IMR-90 (cell line): ENCODE measurements around the gene PLEKHA8. TPM values are rescaled to one million over a fixed set of nuclear protein-coding genes. Genes with fewer than 3 reads are reported as not detected.

ENCODE experiments used
- ATAC-seq: fragments of 200-7000 bp; cut with Tn5 transposase; 2 replicates; pipeline ENCODE4 v1.9.1; 2020; ENCODE audit warnings: low read depth, mild to moderate bottlenecking, moderate library complexity
- BruUV-seq: library from RNA; stranded (reverse); fragments of 400-500 nt; replicated peaks from 2 replicates; lab custom pipeline; 2021; lab: Mats Ljungman, UMichigan
- CTCF ChIA-PET: fragments of 300-600 bp; formaldehyde crosslinking; extraction: SDS; loops from one replicate; lab custom pipeline; 2021; ENCODE audit warnings: antibody characterized with exemption; lab: Yijun Ruan, JAX
- POLR2A ChIA-PET: fragments of 300-600 bp; sonication (Branson Sonifier 250); formaldehyde crosslinking; loops from one replicate; lab custom pipeline; 2022; ENCODE audit warnings: antibody characterized with exemption; ENCODE audit not compliant: unreplicated experiment; lab: Charles Lee
- DNase-seq: peaks from one replicate; pipeline ENCODE4 v3.0.0; 2013
- H2AFZ ChIP-seq: replicated peaks from 2 replicates; pipeline ENCODE3; 2013; ENCODE audit warnings: low read length, mild to moderate bottlenecking; ENCODE audit not compliant: poor library complexity
- H2AK5ac ChIP-seq: 2 replicates; pipeline ENCODE4 v1.6.1; 2013; ENCODE audit warnings: low read depth, low read length, inconsistent platforms
- H2AK9ac ChIP-seq: replicated peaks from 2 replicates; pipeline ENCODE3; 2013; ENCODE audit warnings: mild to moderate bottlenecking, low read depth, low read length, moderate library complexity; ENCODE audit not compliant: poor library complexity
- H2BK120ac ChIP-seq: 2 replicates; pipeline ENCODE4 v1.6.1; 2013; ENCODE audit warnings: low read depth, low read length, inconsistent platforms
- H2BK15ac ChIP-seq: 3 replicates; pipeline ENCODE4 v1.6.1; 2013; ENCODE audit warnings: low read depth, low read length, inconsistent platforms
- H2BK20ac ChIP-seq: 2 replicates; pipeline ENCODE4 v1.6.1; 2013; ENCODE audit warnings: low read depth, mild to moderate bottlenecking, inconsistent platforms, low read length, moderate library complexity
- H2BK5ac ChIP-seq: 2 replicates; pipeline ENCODE4 v1.6.1; 2013; ENCODE audit warnings: mild to moderate bottlenecking, low read depth, low read length, inconsistent platforms; ENCODE audit not compliant: poor library complexity, severe bottlenecking
- H3K14ac ChIP-seq: replicated peaks from 2 replicates; pipeline ENCODE4 v1.6.1; 2013; ENCODE audit warnings: low read depth, low read length, inconsistent platforms
- H3K18ac ChIP-seq: 2 replicates; pipeline ENCODE4 v1.6.1; 2013; ENCODE audit warnings: low read depth, low read length, control low read depth
- H3K23ac ChIP-seq: 2 replicates; pipeline ENCODE4 v1.6.1; 2013; ENCODE audit warnings: low read depth, low read length, inconsistent platforms
- H3K27ac ChIP-seq: 2 replicates; pipeline ENCODE4 v1.5.1; 2013; ENCODE audit warnings: mild to moderate bottlenecking, control low read depth, low read length; ENCODE audit not compliant: insufficient read depth
- H3K27me3 ChIP-seq: 2 replicates; pipeline ENCODE4 v1.6.1; 2013; ENCODE audit warnings: low read length; ENCODE audit not compliant: control insufficient read depth, insufficient read depth
- H3K36me3 ChIP-seq: 2 replicates; pipeline ENCODE4 v1.6.1; 2013; ENCODE audit warnings: low read length, mixed read lengths; ENCODE audit not compliant: control insufficient read depth, insufficient read depth
- H3K4ac ChIP-seq: 2 replicates; pipeline ENCODE4 v1.6.1; 2013; ENCODE audit warnings: low read depth, low read length, inconsistent platforms
- H3K4me1 ChIP-seq: 2 replicates; pipeline ENCODE4 v1.6.1; 2013; ENCODE audit warnings: low read length, mixed read lengths; ENCODE audit not compliant: control insufficient read depth, insufficient read depth
- H3K4me2 ChIP-seq: 2 replicates; pipeline ENCODE4 v1.6.1; 2013; ENCODE audit warnings: low read depth, mild to moderate bottlenecking, control low read depth, low read length, moderate library complexity
- H3K4me3 ChIP-seq: 2 replicates; pipeline ENCODE4 v1.5.1; 2013; ENCODE audit warnings: low read depth, mild to moderate bottlenecking, control low read depth, low read length, moderate library complexity; ENCODE audit not compliant: insufficient read depth
- H3K56ac ChIP-seq: 2 replicates; pipeline ENCODE4 v1.6.1; 2013; ENCODE audit warnings: low read length, inconsistent platforms; ENCODE audit not compliant: insufficient read depth; ENCODE audit errors: extremely low read depth
- H3K79me1 ChIP-seq, 2 experiments: 2 replicates each; pipeline ENCODE4 v1.6.1; 2013; ENCODE audit warnings: low read length in 2 of 2, inconsistent platforms in 1 of 2, low read depth in 1 of 2
- H3K9ac ChIP-seq: 2 replicates; pipeline ENCODE4 v1.6.1; 2013; ENCODE audit warnings: low read depth, low read length, control low read depth
- H3K9me1 ChIP-seq: 2 replicates; pipeline ENCODE4 v1.6.1; 2013; ENCODE audit warnings: low read length, inconsistent platforms; ENCODE audit not compliant: insufficient read depth
- H3K9me3 ChIP-seq: 2 replicates; pipeline ENCODE4 v1.6.1; 2013; ENCODE audit warnings: low read length; ENCODE audit not compliant: control insufficient read depth, insufficient read depth
- H4K20me1 ChIP-seq: 2 replicates; pipeline ENCODE4 v1.6.1; 2013; ENCODE audit warnings: low read length, inconsistent platforms; ENCODE audit not compliant: insufficient read depth
- H4K5ac ChIP-seq: 2 replicates; pipeline ENCODE4 v1.6.1; 2013; ENCODE audit warnings: mild to moderate bottlenecking, low read depth, low read length, control low read depth
- H4K8ac ChIP-seq, 2 experiments: 2 replicates each; pipeline ENCODE4 v1.6.1; 2013; ENCODE audit warnings: low read depth in 2 of 2, low read length in 2 of 2, control low read depth in 1 of 2, inconsistent platforms in 1 of 2
- H4K91ac ChIP-seq: 2 replicates; pipeline ENCODE4 v1.6.1; 2013; ENCODE audit warnings: low read depth, low read length, inconsistent platforms; ENCODE audit not compliant: insufficient read depth
- BHLHE40 ChIP-seq: fragments of 150-350 bp; IDR thresholded peaks from 2 replicates; pipeline ENCODE4 v1.6.1; 2016; ENCODE audit warnings: mild to moderate bottlenecking, low read depth, low read length
- CEBPB ChIP-seq: IDR thresholded peaks from 2 replicates; pipeline ENCODE4 v1.6.1; 2012; ENCODE audit warnings: low read depth, low read length, improper control_type of control experiment
- CHD1 ChIP-seq: IDR thresholded peaks from 2 replicates; pipeline ENCODE4 v1.6.1; 2012; ENCODE audit warnings: low read depth, low read length, improper control_type of control experiment
- FOS ChIP-seq: fragments of 150-350 bp; IDR thresholded peaks from 2 replicates; pipeline ENCODE4 v1.6.1; 2016; ENCODE audit warnings: low read depth, low read length
- MAFK ChIP-seq: IDR thresholded peaks from 2 replicates; pipeline ENCODE4 v1.6.1; 2012; ENCODE audit warnings: low read depth, low read length, improper control_type of control experiment
- MAZ ChIP-seq: IDR thresholded peaks from 2 replicates; pipeline ENCODE4 v1.6.1; 2012; ENCODE audit warnings: low read depth, mild to moderate bottlenecking, low read length, improper control_type of control experiment, moderate library complexity, borderline replicate concordance
- MXI1 ChIP-seq: IDR thresholded peaks from 2 replicates; pipeline ENCODE4 v1.6.1; 2012; ENCODE audit warnings: low read depth, mild to moderate bottlenecking, low read length, moderate library complexity, borderline replicate concordance
- NFE2L2 ChIP-seq: fragments of 150-350 bp; IDR thresholded peaks from 2 replicates; pipeline ENCODE4 v1.6.1; 2016; ENCODE audit warnings: low read depth, mild to moderate bottlenecking, low read length
- POLR2A ChIP-seq: IDR thresholded peaks from 2 replicates; pipeline ENCODE4 v1.6.1; 2012; ENCODE audit warnings: mild to moderate bottlenecking, low read depth, low read length
- RAD21 ChIP-seq: IDR thresholded peaks from 2 replicates; pipeline ENCODE4 v1.6.1; 2012; ENCODE audit warnings: low read length, improper control_type of control experiment
- RCOR1 ChIP-seq: IDR thresholded peaks from 2 replicates; pipeline ENCODE4 v1.6.1; 2012; ENCODE audit warnings: mild to moderate bottlenecking, low read length, improper control_type of control experiment; ENCODE audit not compliant: insufficient replicate concordance
- RFX5 ChIP-seq: IDR thresholded peaks from 2 replicates; pipeline ENCODE4 v1.8.0; 2012; ENCODE audit warnings: low read depth, mild to moderate bottlenecking, low read length, moderate library complexity
- SMC3 ChIP-seq: fragments of 150-350 bp; IDR thresholded peaks from 2 replicates; pipeline ENCODE4 v1.6.1; 2016; ENCODE audit warnings: low read depth, mild to moderate bottlenecking, antibody characterized with exemption, low read length, moderate library complexity
- WGBS, 2 experiments: methylation state at CpG; one replicate each; pipeline versions ENCODE4 v1.1.5 to v1.1.7; 2013; ENCODE audit warnings: missing lambda C conversion rate in 2 of 2; ENCODE audit not compliant: insufficient read length in 1 of 2; ENCODE audit errors: extremely low coverage in 2 of 2; 5-methylcytosine and 5-hydroxymethylcytosine counted together
- dilution Hi-C: fragments of 300-500 bp; cut with HindIII; formaldehyde crosslinking; loops from one replicate; pipeline ENCODE4 v1.14.3; 2018; ENCODE audit warnings: low sequenced_read_pairs; ENCODE audit not compliant: unreplicated experiment
- in situ Hi-C: fragments of 300-500 bp; cut with MboI; formaldehyde crosslinking; loops from 3 replicates; pipeline ENCODE4 v1.14.3; 2019; ENCODE audit warnings: low sequenced_read_pairs, inconsistent platforms, mixed read lengths
- intact Hi-C: fragments of 100-400 bp; cut with micrococcal nuclease; formaldehyde crosslinking; loops from 2 replicates; pipeline ENCODE4 v1.10.0; 2022
- polyA plus RNA-seq, 3 experiments: library from polyadenylated mRNA; depleted of rRNA; stranded (reverse); fragments of >200 nt; gene quantifications; 2 replicates each; pipeline ENCODE4 v1.2.3, GENCODE V29; 2012; ENCODE audit warnings: low replicate concordance in 1 of 3
- total RNA-seq: library from RNA; depleted of rRNA; stranded (reverse); fragments of >200 nt; gene quantifications from 2 replicates; pipeline ENCODE4 v1.2.3, GENCODE V29; 2012
- TF ChIP-seq, protein P1 (sequence below): fragments of 150-350 bp; IDR thresholded peaks from 2 replicates; pipeline ENCODE4 v1.6.1; 2017; ENCODE audit warnings: mild to moderate bottlenecking, antibody characterized with exemption, low read length, low read depth
- TF ChIP-seq, protein P2 (sequence below): conservative IDR thresholded peaks from 2 replicates; pipeline ENCODE4 v1.5.1; 2012; ENCODE audit warnings: mild to moderate bottlenecking, low read depth, low read length, improper control_type of control experiment

The PLEKHA8 gene
- total and polyA plus RNA-seq, 2 of the 4 experiments (the other 2 are of a cell fraction), result 3.6 to 9.7 TPM

DNA sequence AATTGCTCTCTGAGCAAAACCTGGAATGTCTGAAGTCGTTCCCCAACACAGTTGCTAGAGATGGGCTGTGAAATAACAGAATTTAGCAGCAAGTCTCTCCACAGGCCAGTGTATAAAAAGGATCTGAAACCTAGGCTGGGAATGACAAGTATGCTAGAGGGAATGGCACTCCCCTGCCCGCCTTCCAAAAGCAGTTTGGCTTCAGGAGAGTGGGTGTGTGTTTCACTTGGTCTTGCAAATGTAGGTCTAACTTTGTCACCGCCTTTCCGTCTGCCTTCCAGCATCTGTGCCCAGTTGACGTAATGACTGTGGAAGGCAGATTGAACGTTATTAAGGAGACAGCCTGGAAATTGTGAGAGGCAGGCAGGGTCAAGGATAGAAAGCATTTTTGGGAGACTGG lies 88.6 kb downstream of the PLEKHA8 start:
- Histone ChIP-seq H3K27ac (no peak overlapping the region), H3K56ac (no peak overlapping the region), H2AFZ (peak overlapping the region; percentile 38), H2AK9ac (no peak overlapping the region), H3K23ac (no peak overlapping the region), H2BK5ac (no peak overlapping the region), H3K14ac (no peak overlapping the region), H3K9me3 (no peaks in the 10 kb centered on the region; the same call in 1 of the 2 replicates), H2AK5ac (no peak overlapping the region), H3K36me3 (no peaks in the 10 kb centered on the region), H3K4ac (no peak overlapping the region), H3K9me1 (no peaks in the 10 kb centered on the region), H4K91ac (no peak overlapping the region), H3K79me1 (no peaks in the 10 kb centered on the region), H2BK15ac (no peak overlapping the region), H3K4me1 (no peaks in the 10 kb centered on the region), H4K8ac (no peak overlapping the region), H2BK120ac (no peak overlapping the region), H2BK20ac (no peak overlapping the region), H4K20me1 (no peaks in the 10 kb centered on the region), H4K5ac (no peak overlapping the region), H3K9ac (no peak overlapping the region), H3K4me3 (no peak overlapping the region), H3K27me3 (no peaks in the 10 kb centered on the region), H3K18ac (no peak overlapping the region), H3K4me2 (no peak overlapping the region)
- TF ChIP-seq, protein P1, sequence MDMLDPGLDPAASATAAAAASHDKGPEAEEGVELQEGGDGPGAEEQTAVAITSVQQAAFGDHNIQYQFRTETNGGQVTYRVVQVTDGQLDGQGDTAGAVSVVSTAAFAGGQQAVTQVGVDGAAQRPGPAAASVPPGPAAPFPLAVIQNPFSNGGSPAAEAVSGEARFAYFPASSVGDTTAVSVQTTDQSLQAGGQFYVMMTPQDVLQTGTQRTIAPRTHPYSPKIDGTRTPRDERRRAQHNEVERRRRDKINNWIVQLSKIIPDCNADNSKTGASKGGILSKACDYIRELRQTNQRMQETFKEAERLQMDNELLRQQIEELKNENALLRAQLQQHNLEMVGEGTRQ, result no peak
- TF ChIP-seq NFE2L2, result no peak
- TF ChIP-seq, protein P2, sequence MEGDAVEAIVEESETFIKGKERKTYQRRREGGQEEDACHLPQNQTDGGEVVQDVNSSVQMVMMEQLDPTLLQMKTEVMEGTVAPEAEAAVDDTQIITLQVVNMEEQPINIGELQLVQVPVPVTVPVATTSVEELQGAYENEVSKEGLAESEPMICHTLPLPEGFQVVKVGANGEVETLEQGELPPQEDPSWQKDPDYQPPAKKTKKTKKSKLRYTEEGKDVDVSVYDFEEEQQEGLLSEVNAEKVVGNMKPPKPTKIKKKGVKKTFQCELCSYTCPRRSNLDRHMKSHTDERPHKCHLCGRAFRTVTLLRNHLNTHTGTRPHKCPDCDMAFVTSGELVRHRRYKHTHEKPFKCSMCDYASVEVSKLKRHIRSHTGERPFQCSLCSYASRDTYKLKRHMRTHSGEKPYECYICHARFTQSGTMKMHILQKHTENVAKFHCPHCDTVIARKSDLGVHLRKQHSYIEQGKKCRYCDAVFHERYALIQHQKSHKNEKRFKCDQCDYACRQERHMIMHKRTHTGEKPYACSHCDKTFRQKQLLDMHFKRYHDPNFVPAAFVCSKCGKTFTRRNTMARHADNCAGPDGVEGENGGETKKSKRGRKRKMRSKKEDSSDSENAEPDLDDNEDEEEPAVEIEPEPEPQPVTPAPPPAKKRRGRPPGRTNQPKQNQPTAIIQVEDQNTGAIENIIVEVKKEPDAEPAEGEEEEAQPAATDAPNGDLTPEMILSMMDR, result no peak
- no peak for TF ChIP-seq MAFK
- no peak for TF ChIP-seq CHD1
- no peak for TF ChIP-seq RCOR1
- TF ChIP-seq POLR2A, result no peak
- TF ChIP-seq MXI1, result no peak
- no peak for TF ChIP-seq MAZ
- TF ChIP-seq RAD21, result no peak
- TF ChIP-seq BHLHE40, result no peak
- no peak for TF ChIP-seq RFX5
- no peak for TF ChIP-seq FOS
- no peak for TF ChIP-seq SMC3
- no peak for TF ChIP-seq CEBPB
- intact Hi-C loops (no loop called here), dilution Hi-C loops (no loop called here), in situ Hi-C loops (no loop called here)
- DNase-seq, result no peak
- ChIA-PET CTCF (no interaction called here), POLR2A (no interaction called here)
- ATAC-seq, result no peak
- BruUV-seq, result no TSS peak
- WGBS, 2 experiments, result 73% methylated on average over 4 of the region's 6 CpGs; no CpG with 5 or more reads in 1 of the 2 experiments
